GM18526 (cell line): Measurements from ENCODE around the gene SMIM14.

ENCODE experiments used
- POLR2A ChIP-seq: IDR thresholded peaks from 3 replicates; pipeline ENCODE4 v1.6.1; 2011; ENCODE audit not compliant: insufficient read length; ENCODE audit errors: extremely low read depth

Gene SMIM14

DNA sequence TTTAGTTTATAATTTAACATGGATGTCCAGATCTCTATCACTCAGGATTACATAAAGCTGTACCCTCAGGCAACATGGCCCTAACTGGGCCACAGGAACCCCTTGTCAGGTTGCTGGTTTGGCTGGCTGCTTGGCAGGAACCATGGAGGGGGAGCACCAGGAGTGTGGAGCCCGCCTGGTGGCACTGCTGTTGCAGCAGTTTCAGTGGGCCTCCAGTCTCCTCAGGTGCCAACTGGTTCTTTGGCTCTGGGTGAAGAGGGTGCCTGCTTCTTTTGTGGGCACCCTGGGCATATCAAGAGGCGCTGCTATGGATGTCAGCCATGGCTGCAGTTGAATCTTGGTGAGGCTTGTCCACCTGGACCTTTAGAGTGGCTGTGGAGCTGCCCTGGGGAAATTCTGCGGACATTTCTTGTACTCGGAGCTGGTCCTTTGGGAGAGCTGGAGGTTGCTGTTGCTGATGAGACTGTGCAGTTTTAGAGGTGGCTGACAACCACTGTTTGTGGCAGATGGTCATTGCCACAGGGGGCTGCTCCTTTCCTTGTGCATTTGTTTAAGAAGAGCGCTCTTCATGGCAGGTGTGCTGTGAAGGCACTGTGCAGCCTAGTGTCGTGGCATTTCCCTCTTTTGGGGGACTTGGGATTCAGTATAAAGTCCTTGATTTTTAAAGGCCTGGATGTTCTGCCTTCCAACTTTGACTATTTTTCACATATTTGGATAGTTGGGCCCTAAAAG is 10.3 kb upstream of the SMIM14 start:
- no peak for TF ChIP-seq POLR2A

- no peak for TF ChIP-seq POLR2A
These were observed 9.5 kb upstream of the SMIM14 start for GRCh38 chr4:39648213-39648612.

GRCh38 chr4:39642885-39643552 is 4.4 kb upstream of the SMIM14 start:
- TF ChIP-seq POLR2A, result no peak

DNA sequence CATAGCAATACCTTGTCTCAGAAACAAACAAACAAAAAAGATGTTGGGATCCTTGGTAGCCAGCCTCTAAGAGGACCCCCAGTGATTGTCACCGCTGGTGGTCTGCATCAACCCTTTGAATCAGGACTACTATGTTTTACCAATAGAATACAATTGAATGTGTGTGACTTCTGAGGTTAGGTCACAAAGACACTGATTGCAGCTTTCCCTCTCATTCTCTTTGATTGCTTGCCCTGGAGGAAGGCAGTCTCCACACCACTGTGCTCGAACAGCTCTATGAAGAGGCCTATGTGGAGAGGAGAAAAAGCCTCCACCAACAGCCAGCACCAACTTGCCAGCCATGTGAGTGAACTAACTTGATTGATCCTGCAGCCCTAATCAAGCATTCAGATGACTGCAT is 2.8 kb upstream of the SMIM14 start:
- TF ChIP-seq POLR2A, result no peak

GRCh38 chr4:39637586-39638353 is 895 bp downstream of the SMIM14 start:
- no peak for TF ChIP-seq POLR2A

DNA sequence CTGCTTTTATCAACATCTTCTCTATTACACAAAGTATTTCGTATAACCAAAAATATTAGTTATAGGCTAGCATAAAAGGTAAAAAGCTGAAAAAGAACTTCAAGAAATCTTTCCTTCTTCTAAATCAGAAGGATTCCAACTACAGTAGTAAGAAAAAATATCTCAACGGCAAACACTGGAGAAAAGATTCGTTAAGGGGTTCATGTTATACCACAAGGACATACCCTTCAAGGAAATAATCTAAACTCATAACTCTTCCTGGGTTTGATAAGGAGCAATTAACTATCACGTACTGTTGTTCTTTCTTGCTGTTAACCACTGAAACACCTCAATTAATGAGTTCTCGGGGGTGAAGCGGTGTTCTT is 1.5 kb downstream of the SMIM14 start:
- no peak for TF ChIP-seq POLR2A

DNA sequence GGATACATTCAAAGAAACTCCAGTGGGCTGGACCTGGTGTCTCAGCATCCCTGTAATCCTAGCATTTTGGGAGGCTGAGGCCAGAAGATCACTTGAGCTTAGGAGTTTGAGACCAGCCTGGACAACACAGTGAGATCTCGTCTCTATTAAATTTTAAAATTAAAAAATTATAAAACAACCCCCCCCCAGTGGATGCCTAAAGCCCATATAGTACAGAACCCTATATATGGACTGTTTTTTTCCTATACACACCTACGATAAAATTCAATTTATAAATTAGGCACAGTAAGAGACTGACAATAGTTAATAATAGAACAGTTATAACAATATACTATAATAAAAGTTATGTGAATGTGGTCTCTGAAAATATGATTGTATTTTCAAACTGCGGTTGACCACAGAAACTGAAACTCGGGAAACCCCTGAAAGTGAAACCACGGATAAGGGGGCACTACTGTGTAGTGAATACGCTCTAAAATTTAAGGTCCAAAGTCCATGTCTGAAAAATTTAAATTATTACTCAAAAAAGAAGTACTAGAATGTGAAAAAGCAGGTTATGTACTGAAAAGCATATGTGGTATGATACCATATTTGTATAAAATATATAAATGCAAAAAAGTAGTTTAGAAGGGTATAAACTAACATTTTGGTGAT is 2.0 kb downstream of the SMIM14 start:
- no peak for TF ChIP-seq POLR2A

- TF ChIP-seq POLR2A, result no peak
These were observed 3.6 kb downstream of the SMIM14 start for GRCh38 chr4:39635023-39635422.

GRCh38 chr4:39631700-39632079 is 7.0 kb downstream of the SMIM14 start:
- TF ChIP-seq POLR2A, result no peak

DNA sequence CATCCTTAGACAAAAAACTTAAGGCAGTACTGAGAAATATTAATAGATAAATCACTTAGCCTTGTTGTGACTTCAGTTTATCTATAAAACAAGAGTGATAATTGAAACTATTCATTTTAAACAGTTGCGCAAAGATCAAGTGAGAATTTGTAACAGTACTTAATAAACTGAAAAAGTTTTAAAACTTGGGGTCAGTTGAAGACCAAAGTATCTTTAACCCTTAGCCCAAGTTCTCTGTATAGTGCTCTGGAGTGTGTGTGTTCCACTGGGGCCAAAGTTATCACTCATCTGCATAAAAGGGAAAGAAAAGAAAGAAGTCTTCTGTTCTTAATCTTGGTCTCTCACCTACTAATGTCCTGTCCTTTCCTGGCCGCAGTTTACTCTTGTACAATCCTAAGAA is 11.3 kb downstream of the SMIM14 start:
- TF ChIP-seq POLR2A, result no peak

DNA sequence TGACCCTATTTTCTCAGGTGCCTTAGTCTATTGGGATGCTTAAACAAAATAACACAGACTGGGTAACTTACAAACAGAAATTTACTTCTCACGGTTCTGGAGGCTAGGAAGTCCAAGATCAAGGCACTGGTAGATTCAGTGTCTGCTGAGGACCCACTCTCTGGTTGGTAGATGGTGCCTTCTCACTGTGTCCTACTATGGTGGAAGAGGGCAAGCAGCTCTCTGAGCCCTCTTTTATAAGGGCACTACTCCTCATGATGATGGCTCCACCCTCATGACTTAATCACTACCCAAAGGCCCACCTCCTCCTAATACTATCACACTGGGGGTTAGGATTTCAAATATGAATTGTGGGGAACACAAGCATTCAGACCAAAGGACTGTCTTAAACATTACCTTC is 11.8 kb downstream of the SMIM14 start:
- TF ChIP-seq POLR2A, result peak; percentile 51

GRCh38 chr4:39626261-39626660 is 12.4 kb downstream of the SMIM14 start:
- no peak for TF ChIP-seq POLR2A

DNA sequence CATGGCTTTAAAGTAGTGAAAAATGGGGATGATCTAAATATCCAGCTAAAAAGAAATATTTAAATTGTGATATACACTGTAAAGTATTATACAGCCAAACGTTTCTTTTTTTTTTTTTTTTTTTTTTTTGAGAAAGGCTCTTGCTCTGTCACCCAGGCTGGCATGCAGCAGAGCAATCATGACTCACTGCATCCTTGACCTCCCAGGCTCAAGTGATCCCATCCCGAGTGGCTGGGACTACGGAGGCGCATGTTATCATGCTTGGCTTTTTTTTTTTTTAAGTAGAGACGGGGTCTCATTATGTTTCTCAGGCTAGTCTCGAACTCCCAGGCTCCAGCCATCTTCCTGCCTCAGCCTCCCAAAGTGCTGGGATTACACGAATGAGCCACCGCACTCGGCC is 17.1 kb downstream of the SMIM14 start:
- no peak for TF ChIP-seq POLR2A

DNA sequence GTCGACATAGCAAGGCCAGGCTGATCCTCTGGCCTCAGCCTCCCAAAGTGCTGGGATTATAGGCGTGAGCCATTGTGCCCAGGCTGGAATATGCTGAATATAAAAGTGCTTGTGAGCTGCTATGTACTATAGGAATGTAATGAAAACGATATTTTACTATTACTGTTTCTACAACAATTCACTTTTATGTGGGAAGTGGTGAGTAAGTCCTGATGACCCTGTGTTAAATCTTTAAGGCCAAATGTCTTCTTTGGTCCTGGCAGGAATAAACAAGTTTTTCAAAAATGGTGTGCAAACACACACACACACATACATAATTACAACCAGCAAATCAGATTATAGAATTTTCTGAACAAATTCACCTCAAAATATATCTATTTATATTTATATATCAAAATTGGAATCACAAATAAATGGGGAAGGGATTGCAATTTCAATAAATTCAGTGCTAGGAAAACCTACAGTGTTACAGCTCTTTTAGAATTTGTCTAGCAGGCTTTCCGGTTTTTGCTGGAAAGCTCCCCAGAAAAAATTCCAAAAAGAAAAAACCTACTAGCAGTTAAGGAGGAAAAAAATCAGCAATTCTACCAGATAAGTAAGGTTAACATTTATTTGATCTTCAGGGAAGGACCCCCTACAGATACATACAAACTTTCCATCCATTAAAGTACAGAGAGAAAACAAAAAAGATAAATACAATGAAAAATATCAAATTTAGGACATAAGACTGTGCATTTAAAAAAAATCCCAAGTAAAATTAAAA is 17.9 kb downstream of the SMIM14 start:
- no peak for TF ChIP-seq POLR2A

- TF ChIP-seq POLR2A, result no peak
These were observed 21.1 kb downstream of the SMIM14 start for GRCh38 chr4:39617534-39617933.
